Measurements from ENCODE around the gene PARN.

PARN gene

DNA sequence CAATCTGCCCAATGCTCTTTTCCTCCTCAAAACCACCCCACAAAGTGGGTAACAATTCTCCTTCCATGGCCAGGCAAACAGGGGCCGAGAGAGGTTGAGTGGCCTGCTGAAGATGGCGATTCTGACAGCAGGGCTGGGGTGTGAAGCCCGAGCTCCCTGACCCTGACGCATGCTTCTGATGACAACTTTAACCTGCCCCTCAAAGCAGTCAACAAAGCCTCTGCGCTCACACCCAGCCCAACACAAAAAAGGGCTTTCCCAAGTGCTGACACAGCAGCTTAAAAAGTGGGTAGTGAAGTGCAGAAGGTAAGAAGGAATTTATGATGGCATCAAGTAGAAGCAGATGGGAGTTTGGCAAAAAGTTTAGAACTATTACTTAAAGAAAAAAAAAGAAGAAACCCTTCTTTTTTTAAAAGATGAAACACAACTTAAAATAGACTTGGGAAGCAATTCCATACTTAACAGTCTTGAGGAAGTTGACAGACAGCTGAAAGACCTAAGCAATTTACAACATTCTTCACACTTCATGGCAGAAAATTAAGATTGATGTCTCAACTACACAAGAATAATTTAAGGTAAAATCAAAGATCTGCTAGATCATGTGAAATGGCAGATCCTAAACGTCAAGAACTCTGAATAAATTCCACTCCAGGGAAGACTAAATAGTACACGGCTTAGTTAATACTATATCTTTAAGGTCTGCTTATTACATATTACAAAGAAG is 133.9 kb downstream of the PARN start:
- FAIRE-seq = no peak

DNA sequence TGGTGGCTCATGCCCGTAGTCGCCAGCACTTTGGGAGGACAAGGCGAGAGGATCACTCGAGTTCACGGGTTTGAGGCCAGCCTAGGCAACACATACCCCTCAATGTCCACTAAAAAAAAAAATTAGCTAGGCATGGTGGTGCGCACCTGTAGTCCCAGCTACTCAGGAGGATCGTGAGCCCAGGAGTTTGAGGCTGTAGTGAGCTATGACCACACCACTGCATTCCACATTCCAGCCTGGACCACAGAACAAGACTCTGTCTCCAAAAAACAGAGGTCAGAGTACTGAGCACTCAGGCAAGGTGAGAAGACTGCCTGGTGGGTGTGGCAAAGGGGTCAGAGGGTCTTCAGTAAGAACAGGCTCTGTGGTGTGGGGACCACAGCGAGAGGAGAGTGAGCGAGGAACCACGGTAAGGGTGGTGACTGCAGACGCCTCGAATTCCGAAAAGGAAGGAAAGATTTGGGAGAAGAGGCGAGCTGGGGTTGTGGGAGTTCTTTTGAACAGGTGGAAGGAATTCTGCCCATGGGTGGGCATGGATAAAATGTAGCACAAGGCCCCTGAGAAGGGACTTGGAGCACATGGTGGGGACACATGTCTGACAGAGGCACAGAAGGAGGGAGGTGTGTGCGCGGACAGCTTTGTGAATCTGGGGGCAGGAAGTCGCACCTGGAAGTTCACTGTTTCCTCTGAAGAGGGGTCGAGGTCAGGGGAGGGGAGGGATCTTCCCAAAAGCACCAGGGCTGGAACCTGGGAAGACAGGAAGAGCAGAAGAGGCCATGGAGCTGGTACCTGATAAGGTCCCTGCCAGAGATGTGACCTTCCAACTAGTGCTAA is 134.6 kb downstream of the PARN start:
- FAIRE-seq = no peak

DNA sequence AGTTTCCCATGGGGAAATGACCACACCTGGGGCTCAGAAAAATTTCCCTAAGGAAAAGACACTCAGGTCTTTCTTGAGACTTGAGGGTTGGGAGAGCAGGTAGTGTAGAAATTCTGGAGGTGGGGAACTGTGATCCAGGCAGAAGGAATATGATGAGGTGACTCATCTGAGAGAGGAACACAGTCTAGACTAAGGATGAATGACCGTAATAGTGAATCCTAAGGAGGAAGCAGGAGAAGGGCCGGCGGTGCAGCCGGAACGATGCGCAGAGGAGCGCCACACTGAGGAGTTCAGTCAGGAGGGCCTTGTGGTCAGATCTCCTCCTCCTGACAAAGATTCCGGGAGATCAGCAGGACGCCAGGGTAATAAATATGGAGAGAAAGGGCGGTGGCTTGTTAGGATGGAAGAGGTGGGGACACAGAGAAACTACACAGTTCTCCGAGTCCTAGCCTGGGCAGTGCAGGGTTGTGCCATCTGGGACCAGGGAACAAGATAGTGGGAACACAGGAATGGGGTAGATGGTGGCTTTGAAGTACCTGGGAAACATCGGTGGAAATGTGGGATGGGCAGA is 135.6 kb downstream of the PARN start:
- no peak for FAIRE-seq

DNA sequence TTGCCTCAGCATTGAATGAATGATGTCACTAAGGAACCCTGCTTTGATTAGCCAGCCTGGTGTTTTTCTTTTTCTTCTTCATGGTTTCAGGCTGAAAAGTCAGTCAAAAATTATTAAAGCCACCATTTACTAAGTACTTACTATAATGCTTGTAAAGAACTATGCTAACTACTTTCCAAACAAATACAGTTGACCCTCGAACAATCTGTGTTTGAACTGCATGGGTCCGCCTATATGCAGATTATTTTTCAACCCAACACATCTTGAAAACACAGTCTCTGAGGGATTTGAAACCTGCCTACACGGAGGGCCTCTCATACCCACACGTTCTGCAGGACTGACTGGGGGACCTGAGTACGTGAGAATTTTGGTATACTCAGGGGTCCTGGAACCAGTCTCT is 136.3 kb downstream of the PARN start:
- FAIRE-seq = no peak

DNA sequence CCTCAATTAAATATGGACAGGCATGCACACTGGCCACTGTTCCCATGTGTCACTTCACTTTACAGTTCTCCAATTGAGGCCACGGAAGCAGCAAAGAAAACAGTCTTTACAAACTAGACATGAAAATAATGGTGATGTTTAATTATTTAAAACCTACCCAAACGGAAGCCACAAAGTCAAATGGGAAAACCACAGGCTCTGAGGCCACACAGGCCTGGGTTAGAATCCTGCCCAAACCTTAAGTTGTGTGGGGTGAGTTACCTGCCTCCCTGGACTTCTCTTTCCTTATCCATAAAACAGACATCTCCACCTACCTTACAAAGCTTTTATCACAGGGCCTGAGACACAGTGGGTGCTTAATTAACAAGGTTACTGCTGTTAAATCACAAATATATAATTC is 137.4 kb downstream of the PARN start:
- FAIRE-seq = no peak

DNA sequence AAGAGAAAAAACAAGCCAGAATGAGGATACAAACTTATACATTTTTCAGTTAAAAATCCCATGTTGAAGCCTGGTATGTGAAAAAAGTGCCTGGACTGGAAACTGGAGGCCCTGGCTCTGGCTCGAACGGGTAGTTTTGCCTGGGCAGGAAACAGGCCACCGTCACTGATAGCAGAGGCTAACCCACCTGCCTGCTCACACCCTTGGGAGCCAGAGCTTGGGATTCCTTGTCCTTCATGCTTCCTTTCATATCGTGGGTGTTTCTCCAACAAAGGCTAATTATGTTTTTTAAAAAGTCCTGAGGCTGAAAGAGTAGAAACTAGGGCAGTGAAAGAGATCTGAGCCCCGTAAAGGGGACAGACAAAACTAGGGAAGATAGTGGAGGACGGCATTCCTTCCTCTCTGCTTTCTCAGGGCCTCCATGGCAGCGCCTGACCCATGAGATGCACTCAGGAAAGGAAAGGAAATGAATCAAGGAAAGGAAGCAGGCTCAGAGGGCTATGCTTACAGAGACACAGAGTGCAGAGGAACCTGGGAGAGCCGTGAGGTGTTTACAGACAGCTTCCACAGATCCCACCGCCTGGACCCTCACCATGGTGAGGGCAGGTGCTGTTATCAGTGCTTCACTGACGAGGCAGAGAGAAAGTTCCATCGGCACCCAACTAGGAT is 138.1 kb downstream of the PARN start:
- no peak for FAIRE-seq

DNA sequence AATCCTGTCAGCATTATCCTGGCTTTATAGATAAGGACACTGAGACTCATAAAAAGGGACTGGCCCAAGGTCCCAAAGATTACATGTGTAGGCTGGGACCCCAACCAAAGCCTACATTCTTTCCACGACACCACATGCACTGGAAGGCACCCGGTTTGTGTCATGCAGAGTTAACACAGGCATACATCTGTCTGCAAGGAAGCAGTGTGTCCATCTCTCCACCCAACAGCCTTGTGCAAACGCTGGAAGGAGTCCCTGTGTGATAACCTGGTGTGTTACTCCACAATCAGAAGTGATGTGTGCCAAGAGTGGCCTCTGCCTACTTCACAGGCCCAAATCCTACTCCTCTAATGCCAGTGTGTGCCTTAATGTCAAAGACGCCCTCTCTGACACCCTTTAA is 139.8 kb downstream of the PARN start:
- FAIRE-seq = no peak

DNA sequence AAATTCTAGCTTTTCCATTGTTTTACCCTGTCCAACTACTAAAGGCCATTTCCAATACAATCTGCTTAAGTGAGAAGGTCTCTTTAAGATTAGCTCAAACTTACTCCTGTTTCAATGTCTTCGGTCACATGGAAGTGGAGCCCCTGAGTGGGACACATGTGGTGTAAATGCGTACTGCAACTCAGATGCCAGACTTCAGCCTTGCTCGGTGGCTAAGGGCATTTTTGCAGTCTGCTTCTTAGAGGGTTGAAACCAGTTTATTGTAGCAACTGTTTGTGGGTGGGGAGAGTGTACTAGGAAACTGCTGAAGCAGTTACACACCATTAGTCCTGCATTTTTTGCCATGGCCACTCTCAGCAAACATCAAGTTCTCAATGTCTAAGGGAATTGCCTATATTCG is 140.6 kb downstream of the PARN start:
- no peak for FAIRE-seq

DNA sequence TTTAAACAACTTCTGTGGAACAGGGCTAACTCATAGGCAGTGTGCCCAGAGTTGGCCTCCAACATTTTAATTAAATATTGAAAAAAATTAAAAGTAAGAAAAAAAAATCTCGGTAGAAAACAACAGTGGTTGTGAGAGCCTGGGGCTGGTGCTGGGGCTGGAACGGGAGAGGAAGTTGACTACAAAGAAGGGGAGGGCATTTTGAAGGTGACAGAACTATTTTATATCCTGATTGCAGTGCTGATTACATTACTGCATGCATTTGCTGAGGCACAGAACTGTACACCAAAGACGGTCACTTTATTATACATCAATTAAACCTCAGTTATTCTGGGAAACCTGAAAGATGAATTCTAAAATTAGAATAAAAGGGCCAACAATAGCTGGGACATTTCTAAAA is 142.5 kb downstream of the PARN start:
- FAIRE-seq = no peak

DNA sequence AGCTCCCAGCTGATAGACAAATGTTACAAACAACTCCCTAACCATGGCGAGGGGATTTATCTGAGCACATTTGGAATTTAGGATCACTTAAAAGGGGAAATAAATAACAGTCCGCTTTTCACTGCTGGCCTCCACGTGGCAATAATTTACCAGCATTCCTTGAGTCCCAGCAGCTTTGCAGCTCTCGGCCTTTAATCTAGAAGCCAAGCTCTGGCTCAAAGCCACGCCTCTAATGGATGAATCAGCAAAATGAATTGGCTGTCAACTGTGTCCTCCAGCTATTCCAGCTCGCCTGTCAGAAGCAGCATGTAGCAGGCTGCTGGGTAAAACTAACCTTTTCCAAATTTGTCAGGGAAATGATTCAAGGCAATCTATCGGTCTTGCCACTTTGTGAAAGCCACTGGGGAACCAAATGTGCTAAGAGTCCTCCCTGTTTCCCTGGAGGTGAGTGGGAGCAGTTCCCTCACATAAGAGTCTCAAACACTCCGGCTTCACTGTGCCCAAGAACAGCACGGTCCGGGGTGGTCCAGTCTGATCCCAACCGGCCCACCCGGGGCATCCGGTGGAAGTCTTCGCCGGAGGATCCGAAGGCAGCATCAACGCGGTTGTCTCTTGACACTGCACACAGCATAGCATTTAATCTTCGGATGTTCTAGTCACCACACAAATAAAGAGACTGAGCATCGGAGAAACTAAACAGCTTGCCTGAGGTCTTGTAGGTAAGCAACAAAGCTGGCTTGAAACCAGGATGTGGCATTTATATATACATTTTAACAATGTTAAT is 143.3 kb downstream of the PARN start:
- FAIRE-seq = no peak

DNA sequence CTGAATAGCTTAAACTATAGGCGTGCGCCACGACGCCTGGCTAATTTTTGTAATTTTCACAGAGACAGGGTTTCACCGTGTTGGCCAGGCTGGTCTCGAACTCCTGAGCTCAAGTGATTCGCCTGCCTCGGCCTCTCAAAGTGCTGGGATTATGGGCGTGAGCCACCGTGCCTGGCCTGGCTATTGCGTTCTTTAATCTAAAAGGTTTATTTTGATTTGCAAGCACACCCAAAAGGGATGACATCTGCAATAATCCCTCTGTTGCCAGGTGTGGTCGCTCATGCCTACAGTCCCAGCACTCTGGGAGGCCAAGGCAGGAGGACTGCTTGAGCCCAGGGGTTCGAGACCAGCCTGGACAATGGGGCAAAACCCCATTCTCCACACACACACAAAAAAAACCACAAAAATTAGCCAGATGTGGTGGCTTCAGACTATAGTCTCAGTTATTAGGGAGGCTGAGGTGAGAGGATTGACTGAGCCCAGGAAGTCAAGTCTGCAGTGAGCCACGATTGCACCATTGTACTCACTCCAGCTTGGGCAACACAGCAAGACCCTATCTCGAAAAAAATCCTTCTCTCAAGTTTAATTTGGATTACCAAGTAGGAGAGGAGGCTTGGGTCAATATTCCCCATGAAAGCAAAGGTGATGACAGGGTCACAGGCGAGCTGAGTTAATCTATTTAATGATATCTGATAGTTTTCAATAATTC is 144.1 kb downstream of the PARN start:
- FAIRE-seq = no peak

DNA sequence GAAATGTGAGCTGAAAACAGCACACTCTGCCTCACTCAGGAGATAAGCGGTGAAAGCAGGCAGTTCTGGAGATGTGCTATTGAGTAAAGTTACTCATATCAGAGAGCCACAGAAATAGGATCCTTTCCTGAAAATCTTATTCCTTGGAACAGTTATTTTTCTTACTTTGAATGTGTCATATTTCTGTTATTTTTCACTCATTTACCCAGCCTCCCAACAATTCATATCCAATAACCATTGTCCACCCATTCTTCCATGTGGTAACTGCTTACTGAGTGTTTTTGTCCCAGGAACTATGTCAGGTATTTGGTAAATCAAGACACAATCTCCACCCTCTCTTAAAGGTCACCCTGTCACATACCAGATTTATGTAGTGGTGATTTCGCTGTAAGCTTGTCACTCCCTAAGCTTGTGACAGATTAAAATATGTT is 144.9 kb downstream of the PARN start:
- no peak for FAIRE-seq

DNA sequence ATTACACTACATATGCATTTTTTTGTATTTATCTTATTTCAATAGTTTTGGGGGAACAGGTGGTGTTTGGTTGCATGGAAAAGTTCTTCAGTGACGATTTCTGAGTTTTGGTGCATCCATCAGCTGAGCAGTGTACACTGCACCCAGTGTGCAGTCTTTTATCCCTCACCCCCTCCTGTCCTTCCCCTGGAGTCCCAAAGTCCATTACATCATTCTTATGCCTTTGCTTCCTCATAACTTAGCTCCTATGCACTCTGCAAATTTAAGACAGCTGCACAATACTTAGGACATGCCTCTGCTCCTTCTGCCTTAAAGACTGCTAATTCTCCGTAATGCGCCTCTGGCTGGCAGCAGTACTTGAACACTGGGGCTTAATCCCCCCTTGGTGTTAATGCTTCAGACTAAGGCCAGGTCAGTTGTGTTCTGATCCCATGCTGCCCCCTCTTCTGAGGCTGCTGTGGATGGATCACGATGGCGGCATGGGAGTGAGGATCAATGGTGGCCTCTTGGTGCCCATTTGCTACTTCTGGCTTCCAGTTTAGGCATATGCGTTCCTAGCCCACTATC is 146.2 kb downstream of the PARN start:
- FAIRE-seq = no peak

DNA sequence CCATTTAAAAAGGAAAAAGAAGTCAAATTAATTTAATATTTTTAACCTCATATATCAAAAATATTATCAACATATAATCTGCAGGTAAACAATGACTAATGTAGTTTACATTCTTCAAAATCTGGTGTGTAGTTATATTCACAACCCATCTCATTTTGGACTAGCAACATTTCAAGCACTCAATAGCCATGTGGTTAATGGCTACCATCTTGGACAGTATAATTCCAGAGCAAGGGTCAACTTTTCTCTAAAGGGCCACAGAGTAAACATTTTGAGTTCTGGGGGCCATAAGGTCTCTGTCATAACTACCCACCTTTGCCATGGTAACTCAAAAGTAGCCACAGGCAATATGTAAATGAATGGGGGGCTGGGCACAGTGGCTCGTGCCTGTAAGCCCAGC is 153.9 kb downstream of the PARN start:
- FAIRE-seq = no peak

DNA sequence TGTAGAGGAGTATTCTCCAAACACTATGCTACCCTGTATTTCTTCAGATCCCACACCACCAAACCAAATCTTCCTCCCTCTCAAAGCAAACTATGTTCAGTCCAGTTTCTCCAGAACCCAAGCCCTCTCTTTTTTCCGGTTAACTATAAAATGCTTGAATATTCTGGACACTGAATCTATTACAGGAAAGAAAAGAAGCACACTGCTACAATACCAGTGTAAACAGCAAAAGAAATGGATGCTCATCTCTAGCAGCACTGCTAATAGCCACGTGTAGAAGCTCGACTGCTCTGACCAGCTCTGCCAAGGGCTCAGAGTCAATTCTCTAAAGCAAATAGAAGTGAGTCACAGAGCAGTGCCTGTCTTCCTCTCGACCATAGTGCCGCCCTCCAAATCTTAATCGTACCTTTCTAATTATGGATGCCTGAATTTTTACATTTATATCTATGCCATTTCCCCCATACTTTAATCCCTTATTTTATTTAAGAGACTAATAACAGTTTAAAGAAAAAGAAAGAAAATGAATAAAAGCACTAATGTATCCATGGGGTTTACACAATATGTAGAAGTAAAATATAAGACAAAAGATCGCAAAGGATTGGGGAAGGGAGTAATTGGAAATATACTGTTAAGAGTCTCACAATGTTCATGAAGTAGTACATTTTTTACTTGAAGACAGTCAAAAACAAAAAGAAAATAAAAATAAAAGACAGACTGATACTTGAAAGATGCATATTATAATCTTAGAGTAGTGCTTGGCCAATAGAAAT is 154.5 kb downstream of the PARN start:
- no peak for FAIRE-seq

DNA sequence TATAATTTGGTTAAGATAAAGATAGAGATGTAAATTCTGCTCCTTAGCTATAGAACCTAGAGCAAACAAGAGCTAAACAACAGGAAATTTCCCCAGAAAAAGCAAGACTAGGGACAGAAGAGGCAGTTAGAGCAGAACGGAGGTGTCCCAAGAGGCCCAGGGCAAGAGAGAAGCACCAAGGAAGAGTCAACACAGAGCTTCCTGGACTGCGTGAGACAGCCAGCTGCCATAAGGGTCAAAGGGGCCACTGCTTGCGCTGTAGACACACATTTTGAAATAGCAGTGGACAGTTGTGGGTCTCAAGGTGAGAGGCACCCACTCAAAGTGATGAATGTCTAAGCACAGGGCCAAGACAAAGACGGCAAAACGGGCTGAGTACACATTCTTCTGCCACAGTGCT is 156.6 kb downstream of the PARN start:
- no peak for FAIRE-seq

DNA sequence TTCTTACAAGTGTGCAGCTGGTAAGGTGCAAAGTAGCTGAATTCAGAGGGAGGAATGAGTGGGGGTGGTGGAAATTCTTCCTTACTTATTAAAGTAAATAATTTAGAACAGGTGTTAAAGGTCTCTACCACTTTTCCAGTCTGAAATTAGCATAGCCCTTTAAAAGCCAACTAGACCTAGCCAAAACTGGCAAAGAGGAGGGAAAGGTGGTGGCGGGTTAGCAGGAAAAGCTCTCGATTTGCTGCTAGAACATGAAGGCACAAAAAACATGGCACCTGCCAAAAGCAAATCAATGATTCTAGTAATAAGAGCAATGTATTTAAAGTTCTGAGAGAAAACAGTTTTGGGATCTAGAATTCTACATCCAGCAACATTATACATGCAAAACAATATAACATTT is 157.7 kb downstream of the PARN start:
- no peak for FAIRE-seq

DNA sequence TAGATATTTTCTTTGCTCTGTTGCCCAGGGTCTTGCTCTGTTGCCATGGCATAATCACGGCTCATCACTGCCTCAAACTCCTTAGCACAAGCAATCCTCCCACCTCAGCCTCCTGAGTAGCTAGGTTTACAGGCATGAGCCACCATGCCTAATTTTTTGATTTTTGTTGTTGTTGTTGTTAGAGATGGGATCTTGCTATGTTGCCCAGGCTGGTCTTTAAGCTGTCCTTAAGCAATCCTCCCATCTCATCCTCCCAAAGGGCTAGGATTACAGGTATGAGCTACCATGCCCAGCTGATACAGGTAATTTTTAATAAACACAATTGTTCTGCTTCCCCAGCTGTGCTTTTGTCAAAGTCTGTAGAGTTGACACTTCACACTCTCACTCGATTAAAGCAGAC is 159.3 kb downstream of the PARN start:
- FAIRE-seq = no peak

DNA sequence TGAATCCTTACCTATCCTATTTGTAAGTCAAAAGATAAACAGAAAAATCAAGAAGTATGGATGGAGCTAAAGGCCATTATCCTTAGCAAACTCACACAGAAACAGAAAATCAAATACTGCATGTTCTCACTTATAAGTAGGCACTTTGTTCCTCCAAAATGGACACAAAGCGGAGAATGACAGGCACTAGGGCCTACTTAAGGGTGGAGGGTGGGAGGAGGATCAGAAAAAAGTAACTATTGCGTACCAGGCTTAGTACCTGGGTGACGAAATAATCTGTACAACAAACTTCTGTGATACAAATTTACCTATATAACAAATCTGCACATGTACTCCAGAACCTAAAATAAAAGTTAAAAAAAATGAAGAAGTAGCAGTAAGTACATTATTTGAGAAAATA is 164.3 kb downstream of the PARN start:
- no peak for FAIRE-seq

DNA sequence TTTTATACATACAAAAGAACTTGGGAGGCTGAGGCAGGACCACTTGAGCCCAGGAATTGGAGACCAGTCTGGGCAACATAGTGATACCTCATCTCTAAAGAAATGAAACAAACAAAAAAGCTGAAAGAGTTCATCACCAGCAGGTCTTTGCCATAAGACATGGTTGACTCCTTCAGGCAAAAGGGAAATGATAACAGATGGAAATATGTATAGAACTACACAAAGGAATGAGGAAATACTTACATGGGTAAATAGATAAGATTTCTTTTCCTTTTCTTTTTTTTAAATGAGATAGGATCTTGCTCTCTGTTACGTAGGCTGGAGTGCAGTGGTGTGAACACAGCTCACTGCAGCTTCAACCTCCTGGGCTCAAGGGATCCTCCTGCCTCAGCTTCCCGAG is 165.3 kb downstream of the PARN start:
- FAIRE-seq = no peak

DNA sequence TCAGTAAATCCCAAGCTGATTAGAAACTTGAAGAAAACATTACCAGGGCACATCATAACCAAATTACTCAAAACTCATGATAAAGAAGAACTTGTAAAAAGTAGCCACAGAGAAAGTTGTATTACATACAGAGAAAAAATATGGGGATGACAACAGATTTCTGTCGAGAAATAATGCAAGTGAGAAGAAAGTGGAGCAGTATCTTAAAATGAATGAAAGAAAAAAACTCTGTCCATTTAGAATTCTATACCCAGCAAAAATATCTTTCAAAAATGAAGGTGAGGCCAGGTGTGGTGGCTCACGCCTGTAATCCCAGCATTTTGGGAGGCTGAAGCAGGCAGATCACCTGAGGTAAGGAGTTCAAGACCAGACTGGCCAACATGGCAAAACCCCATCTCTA is 165.9 kb downstream of the PARN start:
- FAIRE-seq = no peak
